ENCODE results near the gene BNC1. TPM values are rescaled to one million over a fixed set of nuclear protein-coding genes. Genes with fewer than 3 reads are reported as not detected.

Gene BNC1
- total and polyA plus RNA-seq, 2 of the 4 experiments (the other 2 are of a cell fraction) = 0.38 to 0.54 TPM

- no peak for DNase-seq
- CTCF ChIA-PET = no interaction called here
- intact Hi-C loops (cut with micrococcal nuclease) = no loop called here
Observed at GRCh38 chr15:83210619-83211018, 73.8 kb downstream of the BNC1 start.

More at GRCh38 chr15:83210619-83211018, 73.8 kb downstream of the BNC1 start:
- no peak for ATAC-seq (ENCODE audit: low read depth)
- no peak overlapping the region for H2AK5ac ChIP-seq (ENCODE audit: low read depth, low read length)
- H4K5ac ChIP-seq (ENCODE audit: low read depth, low read length) = no peak overlapping the region
- POLR2A ChIA-PET (ENCODE audit: unreplicated experiment) = no interaction called here
- no peak overlapping the region for H2AK9ac ChIP-seq (replicated peaks; ENCODE audit: low read depth, low read length, poor library complexity)
- H3K79me1 ChIP-seq (ENCODE audit: low read depth in 1 of 2, low read length in 2 of 2) = peaks cover 0 to 10% of the 10 kb centered on the region in 2 experiments; a peak in 2 of 4 replicates
- H3K14ac ChIP-seq (replicated peaks; ENCODE audit: low read depth, low read length) = no peak overlapping the region
- peaks cover 2% of the 10 kb centered on the region; the same call in 1 of the 2 replicates for H3K4me1 ChIP-seq (ENCODE audit: control insufficient read depth, insufficient read depth, low read length)
- H3K56ac ChIP-seq (ENCODE audit: extremely low read depth, insufficient read depth, low read length) = no peak overlapping the region
- H3K27ac ChIP-seq (ENCODE audit: insufficient read depth, low read length) = no peak overlapping the region
- no peaks in the 10 kb centered on the region for H4K20me1 ChIP-seq (ENCODE audit: insufficient read depth, low read length)
- H3K9me3 ChIP-seq (ENCODE audit: control insufficient read depth, insufficient read depth, low read length) = no peaks in the 10 kb centered on the region
- H4K8ac ChIP-seq (ENCODE audit: low read depth in 2 of 2, low read length in 2 of 2) = no peak overlapping the region
- H3K9ac ChIP-seq (ENCODE audit: low read depth, low read length) = no peak overlapping the region
- H2BK20ac ChIP-seq (ENCODE audit: low read depth, low read length) = no peak overlapping the region
- H2AFZ ChIP-seq (replicated peaks; ENCODE audit: low read length, poor library complexity) = no peak overlapping the region
- no peak overlapping the region for H3K23ac ChIP-seq (ENCODE audit: low read depth, low read length)
- dilution Hi-C loops (cut with HindIII; ENCODE audit: low sequenced_read_pairs, unreplicated experiment) (no loop called here), in situ Hi-C loops (cut with MboI; ENCODE audit: low sequenced_read_pairs) (no loop called here)
- no TSS peak for BruUV-seq (replicated peaks)
- H3K9me1 ChIP-seq (ENCODE audit: insufficient read depth, low read length) = 0 out of 2 replicates have a peak, but pooled peaks cover 3% of the 10 kb centered on the region
- H3K4ac ChIP-seq (ENCODE audit: low read depth, low read length) = no peak overlapping the region
- no peaks in the 10 kb centered on the region for H3K36me3 ChIP-seq (ENCODE audit: control insufficient read depth, insufficient read depth, low read length)
- H2BK15ac ChIP-seq (ENCODE audit: low read depth, low read length) = no peak overlapping the region
- no peak overlapping the region for H3K18ac ChIP-seq (ENCODE audit: low read depth, low read length)
- no CpG with 5 or more reads among the region's 3 CpGs for WGBS, 2 experiments (ENCODE audit: extremely low coverage in 2 of 2, insufficient read length in 1 of 2)
- no peak overlapping the region for H3K4me3 ChIP-seq (ENCODE audit: insufficient read depth, low read depth, low read length)
- no peak overlapping the region for H4K91ac ChIP-seq (ENCODE audit: insufficient read depth, low read depth, low read length)
- H2BK120ac ChIP-seq (ENCODE audit: low read depth, low read length) = no peak overlapping the region
- H2BK5ac ChIP-seq (ENCODE audit: low read depth, low read length, poor library complexity, severe bottlenecking) = no peak overlapping the region
- H3K27me3 ChIP-seq (ENCODE audit: control insufficient read depth, insufficient read depth, low read length) = no peaks in the 10 kb centered on the region
- H3K4me2 ChIP-seq (ENCODE audit: low read depth, low read length) = no peak overlapping the region
- TF ChIP-seq CEBPB (IDR thresholded peaks at IDR 0.05; ENCODE audit: low read depth, low read length) (no peak), MAFK (IDR thresholded peaks at IDR 0.05; ENCODE audit: low read depth, low read length) (no peak), NFE2L2 (IDR thresholded peaks at IDR 0.05; ENCODE audit: low read depth, low read length) (no peak), RAD21 (IDR thresholded peaks at IDR 0.05; ENCODE audit: low read length) (no peak), MAZ (IDR thresholded peaks at IDR 0.05; ENCODE audit: borderline replicate concordance, low read depth, low read length) (no peak), CTCF (conservative IDR thresholded peaks at IDR 0.05; ENCODE audit: low read depth, low read length) (no peak)

All from IMR-90 (cell line).